Neural cell (in vitro differentiated cells): ENCODE data around the gene ZSCAN2. TPM values are rescaled to one million over a fixed set of nuclear protein-coding genes. Genes with fewer than 3 reads are reported as not detected.

Experiments
- H2AFZ ChIP-seq: fragments of 200-600, 300-800 bp; sonication (generic), shearing (Covaris generic); 2 replicates; pipeline ENCODE4 v1.6.0; 2014; ENCODE audit warnings: low read depth, mild to moderate bottlenecking, antibody characterized with exemption, low read length, moderate library complexity
- H3F3A ChIP-seq: fragments of 200-600 bp; shearing (Covaris generic); 2 replicates; pipeline ENCODE4 v1.6.1; 2016; ENCODE audit warnings: mild to moderate bottlenecking, moderate library complexity, mixed read lengths, antibody characterized with exemption, low read length; ENCODE audit not compliant: insufficient read depth, poor library complexity, severe bottlenecking
- H3K27ac ChIP-seq: fragments of 200-600, 300-800 bp; sonication (generic), shearing (Covaris generic); 2 replicates; pipeline ENCODE4 v1.5.1; 2014; ENCODE audit warnings: mild to moderate bottlenecking, low read length, moderate library complexity
- H3K27me3 ChIP-seq: fragments of 300-800, 200-600 bp; sonication (generic), shearing (Covaris generic); 2 replicates; pipeline ENCODE4 v1.6.0; 2014; ENCODE audit warnings: mild to moderate bottlenecking, low read depth, low read length, moderate library complexity; ENCODE audit not compliant: insufficient read depth
- H3K36me3 ChIP-seq: fragments of 300-800, 200-600 bp; sonication (generic), shearing (Covaris generic); 2 replicates; pipeline ENCODE4 v1.5.1; 2014; ENCODE audit warnings: mild to moderate bottlenecking, antibody characterized with exemption, low read length, moderate library complexity; ENCODE audit not compliant: insufficient read depth
- H3K4me2 ChIP-seq: fragments of 300-800, 200-600 bp; sonication (generic), shearing (Covaris generic); 2 replicates; pipeline ENCODE4 v1.6.0; 2014; ENCODE audit warnings: mild to moderate bottlenecking, low read length
- H3K4me3 ChIP-seq: fragments of 300-800, 200-600 bp; sonication (generic), shearing (Covaris generic); 2 replicates; pipeline ENCODE4 v1.5.1; 2014; ENCODE audit warnings: mild to moderate bottlenecking, low read length, moderate library complexity
- H3K79me2 ChIP-seq: fragments of 200-600 bp; shearing (Covaris generic); replicated peaks from 2 replicates; pipeline ENCODE4 v1.6.0; 2014; ENCODE audit warnings: mild to moderate bottlenecking, low read length, moderate library complexity; ENCODE audit not compliant: insufficient read depth
- H3K9ac ChIP-seq: fragments of 300-800, 200-600 bp; sonication (generic), shearing (Covaris generic); 2 replicates; pipeline ENCODE4 v1.6.1; 2016; ENCODE audit warnings: mild to moderate bottlenecking, low read length, mixed read lengths
- H3K9me2 ChIP-seq: fragments of 200-600 bp; shearing (Covaris generic); 2 replicates; pipeline ENCODE4 v1.6.1; 2016; ENCODE audit warnings: mild to moderate bottlenecking, low read length, mixed read lengths; ENCODE audit not compliant: insufficient read depth
- H3K9me3 ChIP-seq: fragments of 200-600, 300-800 bp; sonication (generic), shearing (Covaris generic); 2 replicates; pipeline ENCODE4 v1.6.1; 2016; ENCODE audit warnings: mild to moderate bottlenecking, mixed run types, low read length, moderate library complexity, mixed read lengths
- H4K20me1 ChIP-seq: fragments of 200-600 bp; shearing (Covaris generic); 2 replicates; pipeline ENCODE4 v1.6.1; 2016; ENCODE audit warnings: mild to moderate bottlenecking, mixed run types; ENCODE audit not compliant: insufficient read depth
- CTCF ChIP-seq: fragments of 450-650 bp; IDR thresholded peaks from 2 replicates; pipeline ENCODE4 v1.5.1; 2014; ENCODE audit warnings: antibody characterized with exemption, mild to moderate bottlenecking, moderate library complexity; ENCODE audit not compliant: poor library complexity, severe bottlenecking
- EP300 ChIP-seq: fragments of 450-650 bp; conservative IDR thresholded peaks from 2 replicates; pipeline ENCODE4 v1.6.1; 2014; ENCODE audit warnings: antibody characterized with exemption, mild to moderate bottlenecking, moderate library complexity; ENCODE audit not compliant: poor library complexity, severe bottlenecking
- EZH2 ChIP-seq: fragments of 200-600, 300-800 bp; shearing (Covaris generic), sonication (generic); IDR thresholded peaks from 2 replicates; pipeline ENCODE4 v1.6.1; 2014; ENCODE audit warnings: antibody characterized with exemption, low read length, borderline replicate concordance, mild to moderate bottlenecking; ENCODE audit not compliant: insufficient read depth, poor library complexity, severe bottlenecking
- MXI1 ChIP-seq: fragments of 450-650 bp; conservative IDR thresholded peaks from 2 replicates; pipeline ENCODE4 v1.6.1; 2014; ENCODE audit warnings: antibody characterized with exemption, mild to moderate bottlenecking; ENCODE audit not compliant: poor library complexity, severe bottlenecking
- POLR2AphosphoS5 ChIP-seq: IDR thresholded peaks from 2 replicates; pipeline ENCODE4 v1.6.1; 2012
- RAD21 ChIP-seq: fragments of 450-650 bp; conservative IDR thresholded peaks from 2 replicates; pipeline ENCODE4 v1.6.1; 2014; ENCODE audit warnings: antibody characterized with exemption, mild to moderate bottlenecking, moderate library complexity
- SMC3 ChIP-seq: fragments of 450-650 bp; conservative IDR thresholded peaks from 2 replicates; pipeline ENCODE4 v1.6.1; 2014; ENCODE audit warnings: antibody characterized with exemption, mild to moderate bottlenecking, moderate library complexity; ENCODE audit not compliant: poor library complexity
- TAF1 ChIP-seq: IDR thresholded peaks from 2 replicates; pipeline ENCODE4 v1.6.1; 2012; ENCODE audit warnings: low read depth
- polyA plus RNA-seq: library from polyadenylated mRNA; depleted of rRNA; stranded (reverse); fragments of >200 nt; gene quantifications from 2 replicates; pipeline ENCODE4 v1.2.3, GENCODE V29; 2014
- TF ChIP-seq, protein P1 (sequence below): IDR thresholded peaks from 2 replicates; pipeline ENCODE4 v1.6.1; 2012; ENCODE audit warnings: borderline replicate concordance

Gene ZSCAN2
- polyA plus RNA-seq, 1 donor from 2014 or later, result 55.6 TPM

DNA sequence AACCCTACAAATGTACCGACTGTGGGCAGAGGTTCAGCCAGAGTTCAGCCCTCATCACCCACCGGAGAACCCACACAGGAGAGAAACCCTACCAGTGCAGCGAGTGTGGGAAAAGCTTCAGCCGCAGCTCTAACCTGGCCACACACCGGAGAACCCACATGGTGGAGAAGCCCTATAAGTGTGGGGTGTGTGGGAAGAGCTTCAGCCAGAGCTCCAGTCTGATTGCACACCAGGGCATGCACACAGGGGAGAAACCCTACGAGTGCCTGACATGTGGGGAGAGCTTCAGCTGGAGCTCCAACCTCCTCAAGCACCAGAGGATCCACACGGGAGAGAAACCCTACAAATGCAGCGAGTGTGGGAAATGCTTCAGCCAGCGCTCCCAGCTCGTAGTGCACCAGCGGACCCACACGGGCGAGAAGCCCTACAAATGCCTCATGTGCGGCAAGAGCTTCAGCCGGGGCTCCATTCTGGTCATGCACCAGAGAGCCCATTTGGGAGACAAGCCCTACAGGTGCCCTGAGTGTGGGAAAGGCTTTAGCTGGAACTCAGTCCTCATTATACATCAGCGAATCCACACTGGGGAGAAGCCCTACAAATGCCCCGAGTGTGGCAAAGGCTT lies 20.7 kb downstream of the ZSCAN2 start:
- no peaks in the 10 kb centered on the region for H3K9me2 ChIP-seq
- H2AFZ ChIP-seq, result no peak overlapping the region
- no peak overlapping the region for H3K9ac ChIP-seq
- H3K79me2 ChIP-seq, result peaks cover 11% of the 10 kb centered on the region
- no peaks in the 10 kb centered on the region for H4K20me1 ChIP-seq
- H3K27me3 ChIP-seq, result no peaks in the 10 kb centered on the region
- H3K27ac ChIP-seq, result no peak overlapping the region
- no peak overlapping the region for H3K4me3 ChIP-seq
- H3K4me2 ChIP-seq, result no peak overlapping the region
- TF ChIP-seq RAD21 (no peak), POLR2AphosphoS5 (no peak), SMC3 (no peak), EZH2 (no peak), CTCF (no peak), EP300 (no peak), TAF1 (no peak), MXI1 (no peak)
- TF ChIP-seq, protein P1, sequence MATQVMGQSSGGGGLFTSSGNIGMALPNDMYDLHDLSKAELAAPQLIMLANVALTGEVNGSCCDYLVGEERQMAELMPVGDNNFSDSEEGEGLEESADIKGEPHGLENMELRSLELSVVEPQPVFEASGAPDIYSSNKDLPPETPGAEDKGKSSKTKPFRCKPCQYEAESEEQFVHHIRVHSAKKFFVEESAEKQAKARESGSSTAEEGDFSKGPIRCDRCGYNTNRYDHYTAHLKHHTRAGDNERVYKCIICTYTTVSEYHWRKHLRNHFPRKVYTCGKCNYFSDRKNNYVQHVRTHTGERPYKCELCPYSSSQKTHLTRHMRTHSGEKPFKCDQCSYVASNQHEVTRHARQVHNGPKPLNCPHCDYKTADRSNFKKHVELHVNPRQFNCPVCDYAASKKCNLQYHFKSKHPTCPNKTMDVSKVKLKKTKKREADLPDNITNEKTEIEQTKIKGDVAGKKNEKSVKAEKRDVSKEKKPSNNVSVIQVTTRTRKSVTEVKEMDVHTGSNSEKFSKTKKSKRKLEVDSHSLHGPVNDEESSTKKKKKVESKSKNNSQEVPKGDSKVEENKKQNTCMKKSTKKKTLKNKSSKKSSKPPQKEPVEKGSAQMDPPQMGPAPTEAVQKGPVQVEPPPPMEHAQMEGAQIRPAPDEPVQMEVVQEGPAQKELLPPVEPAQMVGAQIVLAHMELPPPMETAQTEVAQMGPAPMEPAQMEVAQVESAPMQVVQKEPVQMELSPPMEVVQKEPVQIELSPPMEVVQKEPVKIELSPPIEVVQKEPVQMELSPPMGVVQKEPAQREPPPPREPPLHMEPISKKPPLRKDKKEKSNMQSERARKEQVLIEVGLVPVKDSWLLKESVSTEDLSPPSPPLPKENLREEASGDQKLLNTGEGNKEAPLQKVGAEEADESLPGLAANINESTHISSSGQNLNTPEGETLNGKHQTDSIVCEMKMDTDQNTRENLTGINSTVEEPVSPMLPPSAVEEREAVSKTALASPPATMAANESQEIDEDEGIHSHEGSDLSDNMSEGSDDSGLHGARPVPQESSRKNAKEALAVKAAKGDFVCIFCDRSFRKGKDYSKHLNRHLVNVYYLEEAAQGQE, result no peak
- H3K9me3 ChIP-seq, result peaks cover 23% of the 10 kb centered on the region
- H3F3A ChIP-seq, result no peaks in the 10 kb centered on the region
- H3K36me3 ChIP-seq, result peaks cover 28% of the 10 kb centered on the region

GRCh38 chr15:84624359-84624758 lies 23.6 kb downstream of the ZSCAN2 start:
- no peaks in the 10 kb centered on the region for H3K27me3 ChIP-seq
- no peak overlapping the region for H3K4me3 ChIP-seq
- no peaks in the 10 kb centered on the region for H3F3A ChIP-seq
- peaks cover 5% of the 10 kb centered on the region for H3K79me2 ChIP-seq
- peaks cover 23% of the 10 kb centered on the region for H3K9me3 ChIP-seq
- no peak for TF ChIP-seq MXI1
- no peak for TF ChIP-seq TAF1
- TF ChIP-seq CTCF, result no peak
- TF ChIP-seq RAD21, result no peak
- TF ChIP-seq POLR2AphosphoS5, result no peak
- no peak for TF ChIP-seq SMC3
- TF ChIP-seq EP300, result no peak
- H3K9ac ChIP-seq, result no peak overlapping the region
- no peaks in the 10 kb centered on the region for H3K9me2 ChIP-seq
- H4K20me1 ChIP-seq, result no peaks in the 10 kb centered on the region
- no peak overlapping the region for H2AFZ ChIP-seq
- H3K27ac ChIP-seq, result no peak overlapping the region
- peaks cover 28% of the 10 kb centered on the region for H3K36me3 ChIP-seq
- H3K4me2 ChIP-seq, result no peak overlapping the region
